Measurements from ENCODE around the gene USP21. TPM values are rescaled to one million over a fixed set of nuclear protein-coding genes. Genes with fewer than 3 reads are reported as not detected.

Gene USP21
- total and polyA plus RNA-seq, 4 experiments from 2014 or later = 15.5 to 63.6 (median 46.3) TPM

DNA sequence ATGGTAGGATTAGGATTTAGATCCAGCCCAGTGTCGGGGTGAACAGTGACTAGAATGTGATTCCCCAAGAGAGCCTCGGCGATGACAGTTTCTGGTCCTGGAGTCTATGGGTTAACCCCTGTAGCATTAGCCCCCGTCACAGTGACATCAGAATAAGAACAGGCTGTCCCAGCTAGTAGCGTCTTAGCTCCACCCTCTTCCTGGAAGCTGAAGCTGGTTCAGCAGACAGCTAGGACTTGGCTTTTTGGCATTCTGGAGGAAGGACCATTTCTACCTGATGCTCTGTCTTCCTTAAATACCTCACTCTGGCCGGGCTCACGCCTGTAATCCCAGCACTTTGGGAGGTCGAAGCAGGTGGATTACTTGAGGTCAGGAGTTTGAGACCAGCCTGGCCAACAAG is 47.9 kb downstream of the USP21 start:
- no peaks in the 10 kb centered on the region for H3K9me3 ChIP-seq (ENCODE audit: control insufficient read depth in 1 of 2, low read length in 2 of 2)
- POLR2A ChIA-PET (ENCODE audit: partially characterized antibody) = interaction anchor here (0.6 kb wide), 1 partner anchor 24 kb away, joined by 3 read pairs; no protein-coding TSS in a partner anchor
- no peak overlapping the region for H3K4me3 Mint-ChIP-seq
- H3K27me3 Mint-ChIP-seq = no peaks in the 10 kb centered on the region
- no peaks in the 10 kb centered on the region for H3K9me3 Mint-ChIP-seq
- H3K36me3 Mint-ChIP-seq = peaks cover 48 to 79% of the 10 kb centered on the region in 2 donors
- peaks cover 32 to 59% (median 46%) of the 10 kb centered on the region in 4 donors for H3K4me1 Mint-ChIP-seq
- no peak overlapping the region for H3K27ac ChIP-seq (ENCODE audit: low read depth, low read length)
- peaks cover 54% of the 10 kb centered on the region for H3K36me3 ChIP-seq (ENCODE audit: insufficient read depth, low read length)
- CTCF ChIA-PET (ENCODE audit: partially characterized antibody) = interaction anchor here (1.1 to 7.3 kb wide), 6 partner anchors 12 to 99 kb away, joined by 4 to 103 read pairs (median 32); partner anchors contain the start of genes APOA2 and TOMM40L
- peak overlapping the region in 1 of 7 donors; percentile 42 for H3K27ac Mint-ChIP-seq
- intact Hi-C loops (cut with micrococcal nuclease) = no loop called here
- peaks cover 47% of the 10 kb centered on the region for H3K4me1 ChIP-seq (ENCODE audit: insufficient read depth, low read length)
- no peak overlapping the region for H3K4me3 ChIP-seq (ENCODE audit: low read length in 2 of 2)
- no peaks in the 10 kb centered on the region for H3K27me3 ChIP-seq (ENCODE audit: insufficient read depth, low read length)
- DNase-seq = no peak

DNA sequence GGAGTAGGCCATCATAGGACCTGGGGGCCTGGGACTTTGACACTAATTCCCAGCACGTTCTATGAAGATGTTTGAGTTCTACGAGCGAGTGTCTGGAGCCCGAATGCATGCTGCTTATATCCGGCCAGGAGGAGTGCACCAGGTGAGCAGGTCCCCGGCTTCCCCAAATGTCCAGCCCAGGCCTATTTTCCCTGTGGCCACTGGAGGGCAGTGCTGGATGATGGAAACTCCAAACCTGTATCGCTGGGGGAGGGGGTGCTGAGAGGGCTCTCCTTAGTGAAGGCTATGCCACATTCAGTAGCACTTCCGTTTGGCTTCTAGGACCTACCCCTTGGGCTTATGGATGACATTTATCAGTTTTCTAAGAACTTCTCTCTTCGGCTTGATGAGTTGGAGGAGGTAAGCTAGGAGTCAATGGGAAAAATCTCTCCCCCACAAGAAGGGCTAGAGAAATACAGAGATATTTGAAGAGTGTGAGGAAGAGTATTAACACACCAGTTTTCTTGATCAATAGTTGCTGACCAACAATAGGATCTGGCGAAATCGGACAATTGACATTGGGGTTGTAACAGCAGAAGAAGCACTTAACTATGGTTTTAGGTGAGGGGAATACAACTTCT is 50.6 kb downstream of the USP21 start:
- Mint-ChIP-seq H3K9me3 (no peaks in the 10 kb centered on the region), H3K36me3 (peaks cover 60 to 84% of the 10 kb centered on the region in 2 donors), H3K4me3 (no peak overlapping the region), H3K27ac (peak overlapping the region; percentile 57 to 88 (median 68)), H3K4me1 (peaks cover 20 to 38% (median 27%) of the 10 kb centered on the region in 4 donors), H3K27me3 (no peaks in the 10 kb centered on the region)
- H3K36me3 ChIP-seq (ENCODE audit: insufficient read depth, low read length) = peaks cover 72% of the 10 kb centered on the region
- ChIA-PET POLR2A (ENCODE audit: partially characterized antibody) (interaction anchor here (1.0 to 1.6 kb wide), 3 partner anchors 13 to 95 kb away, joined by 3 read pairs; partner anchors contain the start of gene PPOX), CTCF (ENCODE audit: partially characterized antibody) (interaction anchor here (0.9 to 6.1 kb wide), 11 partner anchors 8 to 172 kb away, joined by 3 to 93 read pairs (median 9); partner anchors contain the start of genes APOA2, NDUFS2, PPOX and TOMM40L)
- no peaks in the 10 kb centered on the region for H3K9me3 ChIP-seq (ENCODE audit: control insufficient read depth in 1 of 2, low read length in 2 of 2)
- no peaks in the 10 kb centered on the region for H3K27me3 ChIP-seq (ENCODE audit: insufficient read depth, low read length)
- no peak overlapping the region for H3K4me3 ChIP-seq (ENCODE audit: low read length in 2 of 2)
- intact Hi-C loops (cut with micrococcal nuclease) = loop anchor here (1.0 kb wide), 1 partner anchor 15 kb away; no protein-coding TSS in a partner anchor
- peak; percentile 64 to 74 (median 68) for DNase-seq
- no peak overlapping the region for H3K27ac ChIP-seq (ENCODE audit: low read depth, low read length)
- H3K4me1 ChIP-seq (ENCODE audit: insufficient read depth, low read length) = peaks cover 25% of the 10 kb centered on the region

DNA sequence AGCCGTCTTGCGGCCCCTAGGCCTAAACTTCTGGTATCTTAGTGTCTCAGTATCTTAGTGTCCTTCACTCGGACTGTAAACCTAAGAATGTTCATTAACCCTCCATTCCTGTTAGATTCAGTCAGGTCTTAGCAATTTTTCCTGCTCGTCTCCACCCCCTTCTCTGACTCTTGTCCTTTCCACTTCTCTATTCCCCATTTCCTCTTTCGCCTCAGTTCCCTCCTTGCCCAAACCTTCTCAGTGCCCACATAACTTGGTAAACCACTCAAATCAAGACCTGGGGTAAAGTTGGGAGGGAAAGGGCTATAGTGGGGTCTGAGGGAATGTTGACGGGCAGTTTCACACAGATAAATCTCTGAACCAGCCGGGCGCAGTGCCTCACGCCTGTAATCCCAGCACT is 55.1 kb downstream of the USP21 start:
- no peak for DNase-seq
- ChIA-PET POLR2A (ENCODE audit: partially characterized antibody) (no interaction called here), CTCF (ENCODE audit: partially characterized antibody) (no interaction called here)
- no peak overlapping the region for H3K4me3 ChIP-seq (ENCODE audit: low read length in 2 of 2)
- H3K27me3 Mint-ChIP-seq = no peaks in the 10 kb centered on the region
- peaks cover 48% of the 10 kb centered on the region for H3K36me3 ChIP-seq (ENCODE audit: insufficient read depth, low read length)
- H3K9me3 Mint-ChIP-seq = no peaks in the 10 kb centered on the region
- peaks cover 17 to 43% (median 36%) of the 10 kb centered on the region in 4 donors for H3K4me1 Mint-ChIP-seq
- H3K27me3 ChIP-seq (ENCODE audit: insufficient read depth, low read length) = no peaks in the 10 kb centered on the region
- intact Hi-C loops (cut with micrococcal nuclease) = no loop called here
- peaks cover 41 to 55% of the 10 kb centered on the region in 2 donors for H3K36me3 Mint-ChIP-seq
- H3K27ac ChIP-seq (ENCODE audit: low read depth, low read length) = no peak overlapping the region
- no peaks in the 10 kb centered on the region for H3K9me3 ChIP-seq (ENCODE audit: control insufficient read depth in 1 of 2, low read length in 2 of 2)
- peak overlapping the region in 1 of 7 donors; percentile 51 for H3K27ac Mint-ChIP-seq
- no peak overlapping the region for H3K4me3 Mint-ChIP-seq
- peaks cover 17% of the 10 kb centered on the region for H3K4me1 ChIP-seq (ENCODE audit: insufficient read depth, low read length)

DNA sequence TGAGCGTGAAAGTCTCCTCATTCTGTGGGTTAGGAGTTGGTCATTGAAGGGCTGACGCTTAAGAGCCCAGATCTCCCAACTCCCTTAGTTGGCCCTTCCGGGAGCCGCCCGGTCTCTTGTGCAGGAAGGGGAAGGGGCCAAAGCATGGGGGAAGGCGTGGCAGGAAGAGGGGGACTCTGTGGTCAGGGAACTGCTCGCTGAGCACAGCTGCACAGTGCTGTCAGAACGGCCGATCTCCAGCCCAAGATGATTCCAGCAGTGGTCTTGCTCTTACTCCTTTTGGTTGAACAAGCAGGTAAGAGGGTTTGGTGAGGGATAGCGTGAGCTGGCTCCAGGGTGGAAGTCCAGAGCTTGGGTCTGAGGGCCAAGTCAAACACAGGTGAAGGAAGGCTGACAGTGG is 55.8 kb downstream of the USP21 start, which contains the start of gene FCER1G:
Gene FCER1G (plus strand): TSS at position 220 of the 400 bp plus-strand sequence. CDS start 27 bp downstream, at position 247.
- peaks cover 42% of the 10 kb centered on the region for H3K36me3 ChIP-seq (ENCODE audit: insufficient read depth, low read length)

More for the DNA sequence above, 55.8 kb downstream of the USP21 start, which contains the start of gene FCER1G:
- ChIA-PET CTCF (ENCODE audit: partially characterized antibody) (interaction anchor here (2.2 to 3.2 kb wide), 2 partner anchors 12 to 167 kb away, joined by 8 to 40 read pairs; partner anchors contain the start of gene TOMM40L), POLR2A (ENCODE audit: partially characterized antibody) (interaction anchor here (0.7 to 1.4 kb wide), 4 partner anchors 11 to 17 kb away, joined by 3 to 5 read pairs (median 4); partner anchors contain the start of genes ADAMTS4, NDUFS2 and TOMM40L)
- Mint-ChIP-seq H3K27ac (peak within 1 kb of the TSS in 4 of 7 donors; percentile 3 to 83 (median 40)), H3K27me3 (no peaks in the 10 kb centered on the region), H3K9me3 (no peaks in the 10 kb centered on the region), H3K4me3 (no peak within 1 kb of the TSS), H3K36me3 (peaks cover 33 to 48% of the 10 kb centered on the region in 2 donors), H3K4me1 (peaks cover 10 to 39% (median 30%) of the 10 kb centered on the region in 4 donors)
- H3K4me1 ChIP-seq (ENCODE audit: insufficient read depth, low read length) = peaks cover 13% of the 10 kb centered on the region
- no peaks in the 10 kb centered on the region for H3K9me3 ChIP-seq (ENCODE audit: control insufficient read depth in 1 of 2, low read length in 2 of 2)
- no peak within 1 kb of the TSS for H3K27ac ChIP-seq (ENCODE audit: low read depth, low read length)
- H3K27me3 ChIP-seq (ENCODE audit: insufficient read depth, low read length) = no peaks in the 10 kb centered on the region
- H3K4me3 ChIP-seq (ENCODE audit: low read length in 2 of 2) = no peak within 1 kb of the TSS
- intact Hi-C loops (cut with micrococcal nuclease) = no loop called here
- no peak for DNase-seq

Other genes with a start within 250 kb of the USP21 start
- gene ITLN2, start 204.7 kb upstream of the USP21 start, total RNA-seq = not detected
- gene ITLN2, start 204.7 kb upstream of the USP21 start, polyA plus RNA-seq = not detected
- gene F11R, start 138.3 kb upstream of the USP21 start, total RNA-seq = 10 to 100 TPM; 19.3 to 27.1 TPM
- gene F11R, start 138.3 kb upstream of the USP21 start, polyA plus RNA-seq = 10 to 100 TPM; 15.9 to 33.2 TPM
- 10 to 100 TPM; 92.0 to 93.1 TPM for gene TSTD1, start 120.5 kb upstream of the USP21 start, total RNA-seq
- 100 to 1,000 TPM; 264 to 411 TPM for gene TSTD1, start 120.5 kb upstream of the USP21 start, polyA plus RNA-seq
- gene USF1, start 113.5 kb upstream of the USP21 start, total RNA-seq = 100 to 1,000 TPM; 101 to 102 TPM
- gene USF1, start 113.5 kb upstream of the USP21 start, polyA plus RNA-seq = 1 to 10 TPM; 1.4 to 5.9 TPM
- 100 to 1,000 TPM; 222 to 226 TPM for gene ARHGAP30, start 89.6 kb upstream of the USP21 start, total RNA-seq
- 100 to 1,000 TPM in 1 of 2 donors, 10 to 100 TPM in 1; 63.4 to 213 TPM for gene ARHGAP30, start 89.6 kb upstream of the USP21 start, polyA plus RNA-seq
- gene NECTIN4, start 69.9 kb upstream of the USP21 start, total RNA-seq = not detected
- gene NECTIN4, start 69.9 kb upstream of the USP21 start, polyA plus RNA-seq = not detected
- under 1 TPM; 0.52 to 0.53 TPM for gene KLHDC9, start 61.1 kb upstream of the USP21 start, total RNA-seq
- gene KLHDC9, start 61.1 kb upstream of the USP21 start, polyA plus RNA-seq = 1 to 10 TPM in 1 of 2 donors, under 1 TPM in 1; 0.68 to 2.4 TPM
- gene PFDN2, start 41.5 kb upstream of the USP21 start, total RNA-seq = 10 to 100 TPM; 40.8 to 41.0 TPM
- 10 to 100 TPM; 70.9 to 89.1 TPM for gene PFDN2, start 41.5 kb upstream of the USP21 start, polyA plus RNA-seq
- gene NIT1, start 41.4 kb upstream of the USP21 start, total RNA-seq = 10 to 100 TPM; 49.0 to 50.5 TPM
- gene NIT1, start 41.4 kb upstream of the USP21 start, polyA plus RNA-seq = 10 to 100 TPM; 17.5 to 21.4 TPM
- 10 to 100 TPM; 39.1 to 41.4 TPM for gene DEDD, start 26.8 kb upstream of the USP21 start, total RNA-seq
- gene DEDD, start 26.8 kb upstream of the USP21 start, polyA plus RNA-seq = 10 to 100 TPM; 40.7 to 42.0 TPM
- 10 to 100 TPM; 87.2 to 87.4 TPM for gene UFC1, start 5.5 kb upstream of the USP21 start, total RNA-seq
- gene UFC1, start 5.5 kb upstream of the USP21 start, polyA plus RNA-seq = 100 to 1,000 TPM; 146 to 176 TPM
- gene PPOX, start 6.9 kb downstream of the USP21 start, total RNA-seq = 10 to 100 TPM; 59.4 to 69.8 TPM
- gene PPOX, start 6.9 kb downstream of the USP21 start, polyA plus RNA-seq = 10 to 100 TPM; 16.3 to 25.7 TPM
- 10 to 100 TPM; 64.6 to 71.5 TPM for gene B4GALT3, start 18.0 kb downstream of the USP21 start, total RNA-seq
- 10 to 100 TPM; 55.9 to 60.5 TPM for gene B4GALT3, start 18.0 kb downstream of the USP21 start, polyA plus RNA-seq
- 1 to 10 TPM; 1.4 to 2.4 TPM for gene ADAMTS4, start 39.6 kb downstream of the USP21 start, total RNA-seq
- gene ADAMTS4, start 39.6 kb downstream of the USP21 start, polyA plus RNA-seq = under 1 TPM in 1 of 2 donors, not detected in 1; 0.07 TPM
- 100 to 1,000 TPM in 1 of 2 experiments, 10 to 100 TPM in 1; 89.9 to 100 TPM for gene NDUFS2, start 42.9 kb downstream of the USP21 start, total RNA-seq
- gene NDUFS2, start 42.9 kb downstream of the USP21 start, polyA plus RNA-seq = 100 to 1,000 TPM in 1 of 2 donors, 10 to 100 TPM in 1; 90.1 to 112 TPM
- gene FCER1G, start 55.8 kb downstream of the USP21 start, total RNA-seq = 10 to 100 TPM in 1 of 2 experiments, 1 to 10 TPM in 1; 9.9 to 10.5 TPM
- 1 to 10 TPM; 2.1 to 2.8 TPM for gene FCER1G, start 55.8 kb downstream of the USP21 start, polyA plus RNA-seq
- not detected for gene APOA2, start 64.1 kb downstream of the USP21 start, total RNA-seq
- not detected for gene APOA2, start 64.1 kb downstream of the USP21 start, polyA plus RNA-seq
- 1 to 10 TPM; 8.2 to 8.8 TPM for gene TOMM40L, start 66.6 kb downstream of the USP21 start, total RNA-seq
- 1 to 10 TPM; 2.9 to 6.9 TPM for gene TOMM40L, start 66.6 kb downstream of the USP21 start, polyA plus RNA-seq
- not detected for gene NR1I3, start 78.7 kb downstream of the USP21 start, total RNA-seq
- gene NR1I3, start 78.7 kb downstream of the USP21 start, polyA plus RNA-seq = under 1 TPM in 1 of 2 donors, not detected in 1; 0.13 TPM
- not detected for gene PCP4L1, start 99.2 kb downstream of the USP21 start, total RNA-seq
- gene PCP4L1, start 99.2 kb downstream of the USP21 start, polyA plus RNA-seq = not detected
- gene MPZ, start 150.5 kb downstream of the USP21 start, total RNA-seq = 10 to 100 TPM; 11.1 to 11.9 TPM
- gene MPZ, start 150.5 kb downstream of the USP21 start, polyA plus RNA-seq = under 1 TPM in 1 of 2 donors, not detected in 1; 0.14 TPM
- gene SDHC, start 154.9 kb downstream of the USP21 start, total RNA-seq = 100 to 1,000 TPM; 106 to 108 TPM
- gene SDHC, start 154.9 kb downstream of the USP21 start, polyA plus RNA-seq = 100 to 1,000 TPM; 183 to 296 TPM
- gene CFAP126, start 208.4 kb downstream of the USP21 start, total RNA-seq = not detected
- gene CFAP126, start 208.4 kb downstream of the USP21 start, polyA plus RNA-seq = not detected